CD14-positive monocyte (primary cell): ENCODE results near the gene ICAM3. TPM values are rescaled to one million over a fixed set of nuclear protein-coding genes. Genes with fewer than 3 reads are reported as not detected.

Experiments used
- DNase-seq, 3 donors: peaks; one replicate each; pipeline ENCODE4 v3.0.0-alpha.2; 2011 to 2022
- H2AFZ ChIP-seq: 2 replicates; pipeline ENCODE4 v1.6.0; 2012; ENCODE audit warnings: mild to moderate bottlenecking, low read depth, low read length, inconsistent platforms; ENCODE audit not compliant: insufficient read depth, poor library complexity, severe bottlenecking
- H3K27ac ChIP-seq, 2 donors: 1 replicate in 1 of 2; 2 replicates in 1 of 2; pipeline ENCODE4 v1.5.1; 2012 to 2013; ENCODE audit warnings: low read length in 2 of 2, control low read depth in 1 of 2, inconsistent platforms in 1 of 2, low read depth in 1 of 2, mild to moderate bottlenecking in 1 of 2
- H3K27me3 ChIP-seq, 2 donors: one replicate each; pipeline versions ENCODE4 v1.6.0 to v1.6.1; 2011 to 2013; ENCODE audit warnings: low read length in 2 of 2; ENCODE audit not compliant: control insufficient read depth in 2 of 2, insufficient read depth in 2 of 2
- H3K36me3 ChIP-seq, 2 donors: replicated peaks in 1 of 2; 1 replicate in 1 of 2; 2 replicates in 1 of 2; pipeline versions ENCODE4 v1.5.1 to v1.6.1; 2012 to 2013; ENCODE audit warnings: low read length in 2 of 2, control low read depth in 1 of 2, inconsistent platforms in 1 of 2, mild to moderate bottlenecking in 1 of 2; ENCODE audit not compliant: insufficient read depth in 2 of 2, control insufficient read depth in 1 of 2
- H3K4me1 ChIP-seq, 2 donors: 1 replicate in 1 of 2; 2 replicates in 1 of 2; pipeline versions ENCODE4 v1.5.1 to v1.6.1; 2012 to 2013; ENCODE audit warnings: low read length in 2 of 2, control low read depth in 1 of 2, inconsistent platforms in 1 of 2, mild to moderate bottlenecking in 1 of 2, moderate library complexity in 1 of 2; ENCODE audit not compliant: insufficient read depth in 2 of 2, control insufficient read depth in 1 of 2
- H3K4me2 ChIP-seq: replicated peaks from 2 replicates; pipeline ENCODE3; 2012; ENCODE audit warnings: low read length, moderate library complexity, mild to moderate bottlenecking; ENCODE audit not compliant: poor library complexity, severe bottlenecking; ENCODE audit errors: extremely low read depth
- H3K4me3 ChIP-seq, 3 experiments: fragments of 200-600 bp in 1 of 3; sonication (generic) in 1 of 3; replicated peaks in 1 of 3; 1 replicate in 2 of 3; 2 replicates in 1 of 3; pipeline ENCODE4 v1.5.1; 2011 to 2013; ENCODE audit warnings: low read length in 3 of 3, mild to moderate bottlenecking in 3 of 3, control low read depth in 2 of 3, low read depth in 2 of 3, inconsistent platforms in 1 of 3, moderate library complexity in 1 of 3
- H3K79me2 ChIP-seq: 2 replicates; pipeline ENCODE4 v1.6.0; 2012; ENCODE audit warnings: mild to moderate bottlenecking, control low read depth, inconsistent platforms, low read length, moderate library complexity; ENCODE audit not compliant: insufficient read depth
- H3K9ac ChIP-seq: 2 replicates; pipeline ENCODE4 v1.6.0; 2017; ENCODE audit warnings: low read length, mild to moderate bottlenecking; ENCODE audit not compliant: insufficient read depth, poor library complexity, severe bottlenecking
- H3K9me3 ChIP-seq, 2 donors: replicated peaks in 1 of 2; 1 replicate in 1 of 2; 2 replicates in 1 of 2; pipeline versions ENCODE4 v1.5.1 to v1.6.1; 2012 to 2013; ENCODE audit warnings: low read length in 2 of 2, control low read depth in 1 of 2; ENCODE audit not compliant: control insufficient read depth in 1 of 2, insufficient read depth in 1 of 2
- H4K20me1 ChIP-seq: 2 replicates; pipeline ENCODE4 v1.6.0; 2012; ENCODE audit warnings: mild to moderate bottlenecking, low read length, control low read depth, moderate library complexity; ENCODE audit not compliant: insufficient read depth
- H3K27ac Mint-ChIP-seq, 7 donors: one replicate each; pipeline ENCODE4 v1.8.0; 2020; ENCODE audit warnings: mild to moderate bottlenecking in 7 of 7, mixed read lengths in 7 of 7, moderate library complexity in 6 of 7, inconsistent platforms in 2 of 7
- H3K27me3 Mint-ChIP-seq, 3 donors: one replicate each; pipeline ENCODE4 v1.8.0; 2021 to 2022; ENCODE audit warnings: low read depth in 3 of 3, mild to moderate bottlenecking in 3 of 3, mixed read lengths in 3 of 3, moderate library complexity in 3 of 3, inconsistent platforms in 1 of 3
- H3K36me3 Mint-ChIP-seq, 2 donors: one replicate each; pipeline ENCODE4 v1.8.0; 2020; ENCODE audit warnings: mixed read lengths in 2 of 2, inconsistent platforms in 1 of 2, mild to moderate bottlenecking in 1 of 2
- H3K4me1 Mint-ChIP-seq: one replicate; pipeline ENCODE4 v1.8.0; 2020; ENCODE audit warnings: mild to moderate bottlenecking, mixed read lengths
- H3K4me3 Mint-ChIP-seq, 2 donors: one replicate each; pipeline ENCODE4 v1.8.0; 2020; ENCODE audit warnings: mild to moderate bottlenecking in 2 of 2, mixed read lengths in 2 of 2, moderate library complexity in 1 of 2
- H3K9me3 Mint-ChIP-seq, 7 donors: one replicate each; pipeline ENCODE4 v1.8.0; 2020 to 2022; ENCODE audit warnings: mixed read lengths in 7 of 7, mild to moderate bottlenecking in 6 of 7, moderate library complexity in 6 of 7, inconsistent platforms in 2 of 7
- CTCF ChIP-seq: fragments of 200-600 bp; IDR thresholded peaks from one replicate; pipeline ENCODE4 v1.8.0; 2022; ENCODE audit warnings: antibody characterized with exemption, mild to moderate bottlenecking
- WGBS: methylation state at CpG from one replicate; pipeline ENCODE4 v1.1.5; 2013; ENCODE audit warnings: missing lambda C conversion rate; ENCODE audit not compliant: insufficient coverage; 5-methylcytosine and 5-hydroxymethylcytosine counted together
- intact Hi-C, 2 donors: fragments of 100-400 bp; cut with micrococcal nuclease; formaldehyde crosslinking; loops; one replicate each; pipeline versions ENCODE4 v1.15.0 to v1.15.1; 2023
- polyA plus RNA-seq, 3 donors: library from polyadenylated mRNA; depleted of rRNA in 1 of 3; unstranded in 2 of 3; stranded (reverse) in 1 of 3; fragments of 300-500 nt in 2 of 3; fragments of >200 nt in 1 of 3; fragmentation: Illumina TruSeq in 2 of 3; gene quantifications; 1 replicate in 2 of 3; 2 replicates in 1 of 3; pipeline ENCODE4 v1.2.3, GENCODE V29; 2012 to 2021

Gene ICAM3
- polyA plus RNA-seq, 3 donors: 189 to 234 (median 198) TPM

DNA sequence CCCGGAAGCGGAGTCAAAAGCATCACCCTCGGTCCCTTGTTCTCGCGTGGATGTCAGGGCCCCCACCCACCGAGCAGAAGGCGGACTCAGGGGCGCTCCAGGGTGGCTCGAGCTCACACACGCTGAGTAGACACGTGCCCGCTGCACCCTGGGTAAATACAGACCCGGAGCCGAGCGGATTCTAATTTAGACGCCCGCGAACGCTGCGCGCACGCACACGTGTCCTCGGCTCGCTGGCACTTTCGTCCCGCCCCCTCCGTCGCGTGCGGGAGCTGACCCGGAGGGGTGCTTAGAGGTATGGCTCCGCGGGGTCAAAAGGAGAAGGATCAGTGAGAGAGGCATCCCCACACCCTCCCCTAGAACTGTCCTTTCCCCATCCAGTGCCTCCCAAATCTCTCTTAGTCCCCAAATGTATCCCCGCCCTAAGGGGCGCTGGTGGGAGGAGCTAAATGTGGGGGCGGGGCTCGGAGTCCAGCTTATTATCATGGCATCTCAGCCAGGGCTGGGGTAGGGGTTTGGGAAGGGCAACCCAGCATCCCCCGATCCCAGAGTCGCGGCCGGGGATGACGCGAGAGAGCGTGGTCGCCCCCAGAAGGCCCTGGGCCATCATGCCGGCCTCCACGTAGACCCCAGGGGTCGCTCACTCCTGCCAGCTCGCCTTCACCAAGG is 50.1 kb downstream of the ICAM3 start:
- Mint-ChIP-seq H3K36me3 (peaks cover 32 to 41% of the 10 kb centered on the region in 2 donors), H3K27ac (peak overlapping the region in 3 of 7 donors; percentile 49 to 76 (median 58)), H3K27me3 (peaks cover 58 to 73% (median 71%) of the 10 kb centered on the region in 3 donors), H3K4me1 (peaks cover 85% of the 10 kb centered on the region), H3K4me3 (peak overlapping the region; percentile 66 to 88), H3K9me3 (peaks cover 0 to 47% (median 29%) of the 10 kb centered on the region in 7 donors)
- no peak for TF ChIP-seq CTCF
- peak overlapping the region; percentile 78 for H3K4me2 ChIP-seq
- H3K27me3 ChIP-seq: peaks cover 28 to 68% of the 10 kb centered on the region in 2 donors
- no peak overlapping the region for H2AFZ ChIP-seq
- under 1% methylated on average over 35 of the region's 50 CpGs for WGBS
- H3K4me1 ChIP-seq: peaks cover 91 to 97% of the 10 kb centered on the region in 2 donors
- peaks cover 6 to 18% of the 10 kb centered on the region in 2 donors for H3K9me3 ChIP-seq
- intact Hi-C loops: no loop called here
- H3K36me3 ChIP-seq: peaks cover 19% of the 10 kb centered on the region in 2 donors
- peak; percentile 62 to 74 (median 64) for DNase-seq
- no peak overlapping the region for H3K9ac ChIP-seq
- H4K20me1 ChIP-seq: peaks cover 33% of the 10 kb centered on the region
- no peak overlapping the region for H3K27ac ChIP-seq
- no peaks in the 10 kb centered on the region for H3K79me2 ChIP-seq
- peak overlapping the region in 2 of 3 experiments; percentile 15 to 74 for H3K4me3 ChIP-seq

DNA sequence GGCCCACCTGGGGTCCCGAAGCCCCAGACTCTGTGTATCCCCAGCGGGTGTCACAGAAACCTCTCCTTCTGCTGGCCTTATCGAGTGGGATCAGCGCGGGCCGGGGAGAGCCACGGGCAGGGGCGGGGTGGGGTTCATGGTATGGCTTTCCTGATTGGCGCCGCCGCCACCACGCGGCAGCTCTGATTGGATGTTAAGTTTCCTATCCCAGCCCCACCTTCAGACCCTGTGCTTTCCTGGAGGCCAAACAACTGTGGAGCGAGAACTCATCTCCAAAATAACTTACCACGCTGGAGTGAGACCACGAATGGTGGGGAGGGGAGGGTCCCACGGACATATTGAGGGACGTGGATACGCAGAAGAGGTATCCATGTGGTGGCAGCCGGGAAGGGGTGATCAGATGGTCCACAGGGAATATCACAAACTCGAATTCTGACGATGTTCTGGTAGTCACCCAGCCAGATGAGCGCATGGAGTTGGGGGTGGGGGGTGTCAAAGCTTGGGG is 50.7 kb downstream of the ICAM3 start:
- no peak for TF ChIP-seq CTCF
- Mint-ChIP-seq H3K27ac (peak overlapping the region in 3 of 7 donors; percentile 56 to 76 (median 58)), H3K36me3 (peaks cover 38 to 47% of the 10 kb centered on the region in 2 donors), H3K9me3 (peaks cover 0 to 45% (median 26%) of the 10 kb centered on the region in 7 donors), H3K4me3 (peak overlapping the region; percentile 66 to 88), H3K27me3 (peaks cover 52 to 67% (median 65%) of the 10 kb centered on the region in 3 donors), H3K4me1 (peaks cover 84% of the 10 kb centered on the region)
- Histone ChIP-seq H3K27ac (no peak overlapping the region), H3K4me1 (peaks cover 86 to 91% of the 10 kb centered on the region in 2 donors), H3K9me3 (peaks cover 6 to 12% of the 10 kb centered on the region in 2 donors), H3K36me3 (peaks cover 25% of the 10 kb centered on the region in 2 donors), H3K27me3 (peaks cover 23 to 62% of the 10 kb centered on the region in 2 donors), H3K79me2 (no peaks in the 10 kb centered on the region), H4K20me1 (peaks cover 39% of the 10 kb centered on the region), H3K4me3 (peak overlapping the region in 2 of 3 experiments; percentile 55 to 74), H3K9ac (no peak overlapping the region), H2AFZ (peak overlapping the region; percentile 1), H3K4me2 (peak overlapping the region; percentile 78)
- DNase-seq: peak in 1 of 3 donors; percentile 43
- WGBS: 0% methylated on average over 9 of the region's 23 CpGs
- intact Hi-C loops: no loop called here
